Fibroblast of the aortic adventitia (primary cell): ENCODE data around the gene MTG2. TPM values are rescaled to one million over a fixed set of nuclear protein-coding genes. Genes with fewer than 3 reads are reported as not detected.

Experiments
- DNase-seq: peaks from one replicate; pipeline ENCODE4 v3.0.0-alpha.2; 2010; ENCODE audit warnings: low read depth
- H3K4me3 ChIP-seq: 2 replicates; pipeline ENCODE4 v1.5.1; 2011; ENCODE audit warnings: low read depth, mild to moderate bottlenecking, control low read depth, low read length, moderate library complexity
- CTCF ChIP-seq: IDR thresholded peaks from 2 replicates; pipeline ENCODE4 v1.5.1; 2011; ENCODE audit warnings: mild to moderate bottlenecking, low read length, control low read depth, inconsistent platforms; ENCODE audit not compliant: insufficient read depth
- total RNA-seq: library from RNA; depleted of rRNA; stranded (reverse); fragments of >200 nt; gene quantifications from 2 replicates; pipeline ENCODE4 v1.2.3, GENCODE V29; 2012; ENCODE audit warnings: low replicate concordance

MTG2 gene
- total RNA-seq, 1 donor, result 15.3 TPM

GRCh38 chr20:62243106-62243505 lies 60.3 kb downstream of the MTG2 start:
- DNase-seq, result no peak
- no peak overlapping the region for H3K4me3 ChIP-seq
- TF ChIP-seq CTCF, result no peak

GRCh38 chr20:62243906-62244515 lies 61.2 kb downstream of the MTG2 start:
- DNase-seq, result no peak
- H3K4me3 ChIP-seq, result no peak overlapping the region
- no peak for TF ChIP-seq CTCF

GRCh38 chr20:62244644-62245108 lies 61.8 kb downstream of the MTG2 start:
- no peak for TF ChIP-seq CTCF
- H3K4me3 ChIP-seq, result no peak overlapping the region

GRCh38 chr20:62245911-62246280 lies 63.1 kb downstream of the MTG2 start:
- no peak for DNase-seq
- no peak for TF ChIP-seq CTCF

More at GRCh38 chr20:62244644-62245108, 61.8 kb downstream of the MTG2 start:
- DNase-seq, result no peak

GRCh38 chr20:62246431-62246830 lies 63.6 kb downstream of the MTG2 start:
- TF ChIP-seq CTCF, result no peak
- DNase-seq, result no peak

More at GRCh38 chr20:62245911-62246280, 63.1 kb downstream of the MTG2 start:
- H3K4me3 ChIP-seq, result no peak overlapping the region

GRCh38 chr20:62246872-62247652 lies 64.2 kb downstream of the MTG2 start:
- no peak overlapping the region for H3K4me3 ChIP-seq
- TF ChIP-seq CTCF, result no peak

More at GRCh38 chr20:62246431-62246830, 63.6 kb downstream of the MTG2 start:
- no peak overlapping the region for H3K4me3 ChIP-seq

More at GRCh38 chr20:62246872-62247652, 64.2 kb downstream of the MTG2 start:
- no peak for DNase-seq
